ENCODE measurements around the gene DPP6. TPM values are rescaled to one million over a fixed set of nuclear protein-coding genes. Genes with fewer than 3 reads are reported as not detected.

The DPP6 gene
- total and polyA plus RNA-seq, 2 of the 8 experiments (the other 6 are each of a cell fraction or from before 2014, with no cell fraction given): 4.7 to 6.8 TPM

GRCh38 chr7:154568346-154568745 lies 516.1 kb downstream of the DPP6 start:
- Histone ChIP-seq H3K14ac (ENCODE audit: insufficient read length) (no peak overlapping the region), H3K4me2 (ENCODE audit: insufficient read depth in 1 of 2, low read depth in 2 of 2, low read length in 2 of 2) (no peak overlapping the region), H4K20me1 (replicated peaks in 1 of 2; ENCODE audit: control insufficient read depth in 1 of 2, insufficient read depth in 2 of 2, low read length in 2 of 2) (no peaks in the 10 kb centered on the region), H3K79me2 (ENCODE audit: control insufficient read depth in 1 of 2, insufficient read depth in 2 of 2, low read length in 2 of 2) (no peaks in the 10 kb centered on the region), H3K4me1 (replicated peaks in 1 of 4; ENCODE audit: control insufficient read depth in 3 of 4, insufficient read depth in 4 of 4, low read length in 3 of 4) (no peaks in the 10 kb centered on the region), H3K23me2 (ENCODE audit: low read depth, low read length) (no peaks in the 10 kb centered on the region), H3K36me3 (ENCODE audit: control insufficient read depth in 2 of 4, insufficient read depth in 4 of 4, low read length in 3 of 4) (no peaks in the 10 kb centered on the region), H3K9ac (replicated peaks in 1 of 4; ENCODE audit: extremely low read depth in 1 of 4, low read depth in 3 of 4, low read length in 3 of 4) (no peak overlapping the region), H3K4ac (replicated peaks; ENCODE audit: insufficient read length, low read depth, low read length) (no peak overlapping the region), H3K9me3 (ENCODE audit: insufficient read depth in 2 of 2, low read depth in 1 of 2, low read length in 1 of 2) (peaks cover 0 to 3% of the 10 kb centered on the region in 2 experiments; a peak in 1 of 4 replicates), H2BK5ac (ENCODE audit: low read depth, low read length) (no peak overlapping the region), H4K8ac (ENCODE audit: extremely low read depth, insufficient read depth, low read length) (no peak overlapping the region), H3K79me1 (ENCODE audit: low read depth, low read length) (no peaks in the 10 kb centered on the region), H2BK120ac (replicated peaks; ENCODE audit: low read depth, low read length) (no peak overlapping the region), H3K27me3 (replicated peaks in 1 of 4; ENCODE audit: control insufficient read depth in 3 of 4, extremely low read depth in 1 of 4, insufficient read depth in 3 of 4, low read length in 3 of 4) (no peaks in the 10 kb centered on the region), H3K18ac (ENCODE audit: extremely low read depth, low read length) (no peak overlapping the region), H2AK5ac (ENCODE audit: low read depth, low read length) (no peak overlapping the region), H2BK20ac (ENCODE audit: low read length) (no peak overlapping the region), H2BK12ac (ENCODE audit: low read depth, low read length) (no peak overlapping the region), H4K91ac (replicated peaks; ENCODE audit: insufficient read length, low read length) (no peak overlapping the region), H2BK15ac (ENCODE audit: low read length) (no peak overlapping the region), H4K5ac (ENCODE audit: insufficient read length, low read depth, low read length) (no peak overlapping the region), H3K56ac (replicated peaks; ENCODE audit: insufficient read length, low read depth, low read length) (no peak overlapping the region), H3K23ac (ENCODE audit: insufficient read length) (no peak overlapping the region), H3K27ac (ENCODE audit: low read depth, low read length) (no peak overlapping the region), H2AFZ (ENCODE audit: low read length) (no peak overlapping the region), H3K4me3 (ENCODE audit: extremely low read depth in 1 of 4, insufficient read depth in 2 of 4, low read depth in 3 of 4, low read length in 4 of 4) (no peak overlapping the region)
- CTCF ChIA-PET (ENCODE audit: partially characterized antibody): no interaction called here
- FAIRE-seq: no peak
- WGBS, 2 experiments (ENCODE audit: extremely low coverage in 1 of 2, insufficient coverage in 1 of 2, insufficient read length in 1 of 2, insufficient replicate concordance in 2 of 2, low coverage in 1 of 2, low lambda C conversion rate in 2 of 2, missing lambda C conversion rate in 1 of 2): 86% methylated on average over 10 of the region's 10 CpGs; no CpG with 5 or more reads in 1 of the 2 experiments
- POLR2A ChIA-PET (ENCODE audit: partially characterized antibody): no interaction called here
- no peak for DNase-seq (ENCODE audit: low read depth in 1 of 2, low spot score in 2 of 2)
- TF ChIP-seq GTF2F1 (IDR thresholded peaks at IDR 0.05; ENCODE audit: borderline replicate concordance, low read depth, low read length) (no peak), SIX5 (IDR thresholded peaks at IDR 0.05; ENCODE audit: low read depth, low read length) (no peak), CBX8 (IDR thresholded peaks at IDR 0.05; ENCODE audit: borderline replicate concordance, low read depth, low read length) (no peak), POLR2AphosphoS5 (IDR thresholded peaks at IDR 0.05; ENCODE audit: low read depth, low read length) (no peak), SP1 (IDR thresholded peaks at IDR 0.05; ENCODE audit: low read depth, low read length) (no peak), EGR1 (IDR thresholded peaks at IDR 0.05; ENCODE audit: borderline replicate concordance, low read depth, low read length) (no peak), TBP (IDR thresholded peaks at IDR 0.05; ENCODE audit: low read depth, low read length) (no peak), MAFK (IDR thresholded peaks at IDR 0.05; ENCODE audit: low read depth, low read length) (no peak), EZH2 (IDR thresholded peaks at IDR 0.05; ENCODE audit: low read depth, low read length, severe bottlenecking) (no peak), YY1 (IDR thresholded peaks at IDR 0.05; ENCODE audit: low read depth, low read length) (no peak), KDM5A (IDR thresholded peaks at IDR 0.05; ENCODE audit: low read length) (no peak)
- TF ChIP-seq, protein P1, sequence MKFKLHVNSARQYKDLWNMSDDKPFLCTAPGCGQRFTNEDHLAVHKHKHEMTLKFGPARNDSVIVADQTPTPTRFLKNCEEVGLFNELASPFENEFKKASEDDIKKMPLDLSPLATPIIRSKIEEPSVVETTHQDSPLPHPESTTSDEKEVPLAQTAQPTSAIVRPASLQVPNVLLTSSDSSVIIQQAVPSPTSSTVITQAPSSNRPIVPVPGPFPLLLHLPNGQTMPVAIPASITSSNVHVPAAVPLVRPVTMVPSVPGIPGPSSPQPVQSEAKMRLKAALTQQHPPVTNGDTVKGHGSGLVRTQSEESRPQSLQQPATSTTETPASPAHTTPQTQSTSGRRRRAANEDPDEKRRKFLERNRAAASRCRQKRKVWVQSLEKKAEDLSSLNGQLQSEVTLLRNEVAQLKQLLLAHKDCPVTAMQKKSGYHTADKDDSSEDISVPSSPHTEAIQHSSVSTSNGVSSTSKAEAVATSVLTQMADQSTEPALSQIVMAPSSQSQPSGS (IDR thresholded peaks at IDR 0.05; ENCODE audit: low read length): no peak
- TF ChIP-seq, protein P2, sequence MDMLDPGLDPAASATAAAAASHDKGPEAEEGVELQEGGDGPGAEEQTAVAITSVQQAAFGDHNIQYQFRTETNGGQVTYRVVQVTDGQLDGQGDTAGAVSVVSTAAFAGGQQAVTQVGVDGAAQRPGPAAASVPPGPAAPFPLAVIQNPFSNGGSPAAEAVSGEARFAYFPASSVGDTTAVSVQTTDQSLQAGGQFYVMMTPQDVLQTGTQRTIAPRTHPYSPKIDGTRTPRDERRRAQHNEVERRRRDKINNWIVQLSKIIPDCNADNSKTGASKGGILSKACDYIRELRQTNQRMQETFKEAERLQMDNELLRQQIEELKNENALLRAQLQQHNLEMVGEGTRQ (IDR thresholded peaks at IDR 0.05; ENCODE audit: low read length): no peak
